CD8-positive, alpha-beta memory T cell (primary cell): Measurements from ENCODE around the gene AFAP1. TPM values are rescaled to one million over a fixed set of nuclear protein-coding genes. Genes with fewer than 3 reads are reported as not detected.

Source experiments
- CTCF ChIA-PET: fragments of 350-600 bp; sonication (Branson Sonifier 250); formaldehyde crosslinking; loops from one replicate; lab custom pipeline; 2021; ENCODE audit warnings: antibody characterized with exemption; lab: Charles Lee
- POLR2A ChIA-PET: fragments of 350-600 bp; sonication (Branson Sonifier 250); formaldehyde crosslinking; loops from one replicate; lab custom pipeline; 2021; ENCODE audit warnings: antibody characterized with exemption; lab: Charles Lee
- DNase-seq, 5 donors: peaks; one replicate each; pipeline versions ENCODE4 v3.0.0 to v3.0.0-alpha.2; 2020 to 2022; ENCODE audit warnings: mixed read lengths in 1 of 5
- H3K27ac ChIP-seq: one replicate; pipeline ENCODE4 v1.7.0; 2013; ENCODE audit warnings: low read depth, mild to moderate bottlenecking, low read length, moderate library complexity
- H3K27me3 ChIP-seq: 2 replicates; pipeline ENCODE4 v1.7.0; 2013; ENCODE audit warnings: low read length, mild to moderate bottlenecking; ENCODE audit not compliant: insufficient read depth, poor library complexity, severe bottlenecking
- H3K36me3 ChIP-seq: 2 replicates; pipeline ENCODE4 v1.7.0; 2013; ENCODE audit warnings: mild to moderate bottlenecking, low read length, moderate library complexity; ENCODE audit not compliant: insufficient read depth
- H3K4me1 ChIP-seq: 2 replicates; pipeline ENCODE4 v1.7.0; 2013; ENCODE audit warnings: mild to moderate bottlenecking, low read length, moderate library complexity; ENCODE audit not compliant: insufficient read depth
- H3K4me3 ChIP-seq: 2 replicates; pipeline ENCODE4 v1.7.0; 2013; ENCODE audit warnings: mild to moderate bottlenecking, low read length
- H3K9me3 ChIP-seq: 2 replicates; pipeline ENCODE4 v1.7.0; 2013; ENCODE audit warnings: mild to moderate bottlenecking, low read length
- H3K27ac Mint-ChIP-seq, 8 donors: one replicate each; pipeline ENCODE4 v1.8.0; 2020 to 2021; ENCODE audit warnings: mixed read lengths in 8 of 8, mild to moderate bottlenecking in 6 of 8, inconsistent platforms in 3 of 8, moderate library complexity in 3 of 8
- H3K27me3 Mint-ChIP-seq, 2 donors: one replicate each; pipeline ENCODE4 v1.8.0; 2020 to 2021; ENCODE audit warnings: mixed read lengths in 2 of 2, mild to moderate bottlenecking in 1 of 2, moderate library complexity in 1 of 2
- H3K36me3 Mint-ChIP-seq, 3 donors: one replicate each; pipeline ENCODE4 v1.8.0; 2020 to 2021; ENCODE audit warnings: mixed read lengths in 3 of 3, inconsistent platforms in 1 of 3, mild to moderate bottlenecking in 1 of 3
- H3K4me1 Mint-ChIP-seq, 3 donors: one replicate each; pipeline ENCODE4 v1.8.0; 2020 to 2021; ENCODE audit warnings: mixed read lengths in 3 of 3, inconsistent platforms in 1 of 3, mild to moderate bottlenecking in 1 of 3
- H3K4me3 Mint-ChIP-seq, 7 donors: one replicate each; pipeline ENCODE4 v1.8.0; 2020 to 2021; ENCODE audit warnings: mixed read lengths in 7 of 7, mild to moderate bottlenecking in 6 of 7, moderate library complexity in 4 of 7, inconsistent platforms in 2 of 7
- H3K9me3 Mint-ChIP-seq, 5 donors: one replicate each; pipeline ENCODE4 v1.8.0; 2020 to 2022; ENCODE audit warnings: mixed read lengths in 5 of 5, mild to moderate bottlenecking in 3 of 5, moderate library complexity in 2 of 5, inconsistent platforms in 1 of 5
- polyA plus RNA-seq: library from polyadenylated mRNA; unstranded; fragments of 300-500 nt; fragmentation: Illumina TruSeq; gene quantifications from one replicate; pipeline ENCODE4 v1.2.3, GENCODE V29; 2021
- total RNA-seq, 2 experiments: library from RNA; stranded (reverse); gene quantifications; one replicate each; pipeline ENCODE4 v1.2.3, GENCODE V29; 2021

The AFAP1 gene
- total and polyA plus RNA-seq, 3 experiments from 2014 or later: 2.3 to 19.9 (median 18.4) TPM

DNA sequence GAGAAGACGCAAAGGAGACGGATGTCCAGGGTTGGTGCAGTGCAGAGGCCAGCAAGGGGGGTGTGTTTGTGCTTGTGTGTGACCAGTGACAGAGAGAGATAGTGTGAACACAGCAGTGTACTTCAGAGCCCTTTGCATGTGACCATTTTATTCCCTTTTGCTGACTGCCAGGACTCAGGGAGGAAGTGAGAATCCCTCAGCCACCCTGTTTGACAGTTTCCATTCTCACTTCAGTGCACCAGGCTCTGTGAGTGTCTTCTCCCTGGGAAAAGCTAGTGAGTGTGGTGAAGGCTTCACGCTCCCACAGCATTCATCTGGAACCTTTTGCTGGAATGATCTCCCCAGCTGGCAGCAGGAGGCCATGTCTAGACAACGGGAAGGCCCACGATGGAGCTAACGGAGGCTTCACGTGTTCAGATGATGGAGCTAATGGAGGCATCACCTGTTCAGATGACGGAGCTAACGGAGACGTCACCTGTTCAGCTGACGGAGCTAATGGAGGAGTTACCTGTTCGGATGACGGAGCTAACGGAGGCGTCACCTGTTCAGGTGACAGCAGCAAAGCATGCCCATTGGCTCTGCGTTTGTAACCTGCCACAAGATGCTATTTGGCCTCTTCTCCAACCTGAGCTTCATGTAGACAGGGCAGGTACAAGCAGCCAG lies 195.4 kb downstream of the AFAP1 start:
- no peaks in the 10 kb centered on the region for H3K36me3 ChIP-seq
- no peak overlapping the region for H3K27ac ChIP-seq
- H3K27ac Mint-ChIP-seq: peak overlapping the region in 1 of 8 donors; percentile 66
- H3K4me1 ChIP-seq: no peaks in the 10 kb centered on the region
- H3K4me3 Mint-ChIP-seq: no peak overlapping the region
- ChIA-PET POLR2A (no interaction called here), CTCF (no interaction called here)
- H3K36me3 Mint-ChIP-seq: no peaks in the 10 kb centered on the region
- no peak overlapping the region for H3K4me3 ChIP-seq
- no peaks in the 10 kb centered on the region for H3K27me3 ChIP-seq
- DNase-seq: no peak
- no peaks in the 10 kb centered on the region for H3K9me3 ChIP-seq
- peaks cover 0 to 5% (median 2%) of the 10 kb centered on the region in 3 donors for H3K4me1 Mint-ChIP-seq
- H3K9me3 Mint-ChIP-seq: no peaks in the 10 kb centered on the region
- peaks cover 0 to 3% of the 10 kb centered on the region in 2 donors for H3K27me3 Mint-ChIP-seq

- H3K9me3 Mint-ChIP-seq: no peaks in the 10 kb centered on the region
Observed at GRCh38 chr4:7742807-7743280, 196.8 kb downstream of the AFAP1 start.

GRCh38 chr4:7741946-7742806 lies 197.5 kb downstream of the AFAP1 start:
- H3K27me3 ChIP-seq: no peaks in the 10 kb centered on the region
- DNase-seq: no peak
- Mint-ChIP-seq H3K4me3 (no peak overlapping the region), H3K4me1 (no peaks in the 10 kb centered on the region), H3K9me3 (no peaks in the 10 kb centered on the region), H3K27ac (no peak overlapping the region), H3K27me3 (peaks cover 0 to 2% of the 10 kb centered on the region in 2 donors), H3K36me3 (no peaks in the 10 kb centered on the region)
- ChIA-PET POLR2A (no interaction called here), CTCF (no interaction called here)
- no peaks in the 10 kb centered on the region for H3K36me3 ChIP-seq
- no peaks in the 10 kb centered on the region for H3K4me1 ChIP-seq
- no peaks in the 10 kb centered on the region for H3K9me3 ChIP-seq
- no peak overlapping the region for H3K4me3 ChIP-seq
- H3K27ac ChIP-seq: no peak overlapping the region

More at GRCh38 chr4:7742807-7743280, 196.8 kb downstream of the AFAP1 start:
- no peaks in the 10 kb centered on the region for H3K27me3 ChIP-seq
- H3K27ac Mint-ChIP-seq: peak overlapping the region in 1 of 8 donors; percentile 81
- ChIA-PET POLR2A (no interaction called here), CTCF (no interaction called here)
- no peak overlapping the region for H3K27ac ChIP-seq
- no peaks in the 10 kb centered on the region for H3K4me1 ChIP-seq
- peaks cover 0 to 2% of the 10 kb centered on the region in 2 donors for H3K27me3 Mint-ChIP-seq
- no peaks in the 10 kb centered on the region for H3K4me1 Mint-ChIP-seq
- no peaks in the 10 kb centered on the region for H3K36me3 Mint-ChIP-seq
- no peak for DNase-seq
- no peaks in the 10 kb centered on the region for H3K36me3 ChIP-seq
- H3K4me3 ChIP-seq: no peak overlapping the region
- no peak overlapping the region for H3K4me3 Mint-ChIP-seq
- H3K9me3 ChIP-seq: no peaks in the 10 kb centered on the region

DNA sequence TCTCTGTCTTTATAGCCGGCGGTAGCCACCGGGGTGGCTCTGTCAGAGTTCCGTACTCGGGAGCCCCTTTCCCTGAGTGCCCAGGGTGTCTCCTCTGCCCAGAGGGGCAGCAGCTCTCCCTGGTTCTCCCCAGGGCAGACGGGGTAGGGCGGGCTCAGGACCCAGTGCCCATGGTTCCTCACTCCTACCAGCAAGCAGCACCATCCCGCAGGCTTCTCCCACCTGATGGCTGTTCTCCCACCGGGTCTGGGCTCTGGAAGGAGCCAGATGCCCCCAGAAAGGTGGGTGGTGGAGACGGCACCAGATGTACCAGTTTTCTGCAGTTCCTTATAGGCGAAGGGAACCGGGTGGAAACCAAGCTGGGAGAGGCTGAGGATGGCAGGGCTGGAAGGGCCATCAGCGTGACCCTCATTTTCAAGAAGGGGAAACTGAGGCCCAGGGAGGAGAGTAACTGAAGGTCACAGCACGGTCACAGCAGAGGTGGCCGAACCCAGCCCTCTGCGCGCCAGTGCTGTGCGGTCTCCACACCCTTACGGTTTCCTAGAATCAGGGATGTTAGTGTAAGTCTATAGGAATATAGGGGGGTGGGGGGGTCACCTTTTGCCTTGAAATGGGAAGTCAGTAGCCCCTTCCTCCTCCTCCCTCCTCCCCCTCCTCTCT lies 198.7 kb downstream of the AFAP1 start:
- Mint-ChIP-seq H3K27me3 (peaks cover 0 to 2% of the 10 kb centered on the region in 2 donors), H3K9me3 (no peaks in the 10 kb centered on the region), H3K27ac (no peak overlapping the region), H3K36me3 (no peaks in the 10 kb centered on the region), H3K4me1 (no peaks in the 10 kb centered on the region), H3K4me3 (no peak overlapping the region)
- Histone ChIP-seq H3K27me3 (no peaks in the 10 kb centered on the region), H3K9me3 (no peaks in the 10 kb centered on the region), H3K27ac (no peak overlapping the region), H3K4me3 (no peak overlapping the region), H3K36me3 (no peaks in the 10 kb centered on the region), H3K4me1 (no peaks in the 10 kb centered on the region)
- DNase-seq: no peak
- ChIA-PET POLR2A (no interaction called here), CTCF (no interaction called here)

GRCh38 chr4:7739918-7740865 lies 199.5 kb downstream of the AFAP1 start:
- H3K4me1 ChIP-seq: no peaks in the 10 kb centered on the region
- Mint-ChIP-seq H3K36me3 (no peaks in the 10 kb centered on the region), H3K27me3 (peaks cover 0 to 2% of the 10 kb centered on the region in 2 donors), H3K4me1 (no peaks in the 10 kb centered on the region), H3K27ac (no peak overlapping the region), H3K4me3 (no peak overlapping the region), H3K9me3 (no peaks in the 10 kb centered on the region)
- no peaks in the 10 kb centered on the region for H3K36me3 ChIP-seq
- H3K9me3 ChIP-seq: no peaks in the 10 kb centered on the region
- ChIA-PET POLR2A (no interaction called here), CTCF (no interaction called here)
- peak in 1 of 5 donors; percentile 36 for DNase-seq
- no peak overlapping the region for H3K4me3 ChIP-seq
- no peaks in the 10 kb centered on the region for H3K27me3 ChIP-seq
- no peak overlapping the region for H3K27ac ChIP-seq

DNA sequence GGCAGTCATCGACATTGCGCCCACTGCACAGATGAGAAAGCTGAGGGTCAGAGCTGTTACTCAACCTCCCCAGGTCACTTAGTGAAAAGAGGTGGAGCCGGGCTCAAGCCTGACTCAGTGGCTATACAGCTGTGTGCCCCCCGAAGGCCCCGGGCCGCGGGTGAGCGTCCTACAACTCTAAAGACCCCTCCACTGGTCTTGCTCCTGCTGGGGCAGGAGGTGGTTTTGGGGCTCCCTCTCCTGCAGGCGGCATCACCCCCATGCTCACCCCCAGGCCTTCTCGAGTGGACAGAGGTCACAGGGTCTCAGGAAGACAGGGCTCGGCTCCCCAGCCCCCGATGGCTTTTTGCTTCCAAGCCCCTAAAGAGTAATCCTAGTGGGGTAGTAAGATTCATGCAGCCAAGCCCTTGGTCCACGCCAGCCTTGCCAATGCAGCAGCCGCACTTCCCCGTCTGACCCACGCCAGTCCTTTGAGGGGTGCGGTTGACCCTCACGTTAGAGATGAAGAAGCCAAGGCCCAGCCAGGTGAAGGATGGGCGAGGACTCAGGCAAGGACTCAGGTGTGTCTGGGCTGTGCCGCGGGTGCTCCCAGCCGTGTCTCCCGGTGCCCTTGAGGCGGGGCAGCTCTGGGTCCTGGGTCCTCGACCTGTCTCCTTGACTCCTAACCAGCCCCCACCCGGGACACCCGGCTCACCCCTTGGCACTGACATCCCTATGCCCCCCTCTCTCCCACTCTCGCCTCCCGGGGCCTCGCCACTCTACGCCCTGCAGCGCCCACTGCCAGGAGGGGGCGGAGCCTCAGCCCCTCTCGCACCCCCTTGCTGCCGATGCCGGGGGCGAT lies 200.4 kb downstream of the AFAP1 start:
- Mint-ChIP-seq H3K27ac (peak overlapping the region in 1 of 8 donors; percentile 68), H3K4me1 (no peaks in the 10 kb centered on the region), H3K27me3 (peaks cover 0 to 2% of the 10 kb centered on the region in 2 donors), H3K9me3 (no peaks in the 10 kb centered on the region), H3K36me3 (no peaks in the 10 kb centered on the region), H3K4me3 (no peak overlapping the region)
- H3K27ac ChIP-seq: no peak overlapping the region
- no peak for DNase-seq
- ChIA-PET CTCF (no interaction called here), POLR2A (no interaction called here)
- H3K27me3 ChIP-seq: no peaks in the 10 kb centered on the region
- no peaks in the 10 kb centered on the region for H3K4me1 ChIP-seq
- H3K9me3 ChIP-seq: no peaks in the 10 kb centered on the region
- H3K4me3 ChIP-seq: no peak overlapping the region
- no peaks in the 10 kb centered on the region for H3K36me3 ChIP-seq
